Esophagus (tissue), 2 donors: ENCODE data around the gene MCC. TPM values are rescaled to one million over a fixed set of nuclear protein-coding genes. Genes with fewer than 3 reads are reported as not detected.

Experiments
- H3K27ac ChIP-seq, 2 donors: one replicate each; pipeline ENCODE4 v1.5.1; 2013; ENCODE audit warnings: low read depth in 2 of 2, mild to moderate bottlenecking in 2 of 2, inconsistent platforms in 1 of 2, low read length in 1 of 2, moderate library complexity in 1 of 2
- H3K27me3 ChIP-seq, 2 donors: one replicate each; pipeline ENCODE4 v1.6.1; 2013; ENCODE audit warnings: low read length in 2 of 2, control low read depth in 1 of 2, mild to moderate bottlenecking in 1 of 2; ENCODE audit not compliant: insufficient read depth in 2 of 2, control insufficient read depth in 1 of 2
- H3K36me3 ChIP-seq, 2 donors: one replicate each; pipeline ENCODE4 v1.6.1; 2013; ENCODE audit warnings: low read length in 1 of 2; ENCODE audit not compliant: control insufficient read depth in 2 of 2, insufficient read depth in 2 of 2
- H3K4me1 ChIP-seq, 2 donors: one replicate each; pipeline ENCODE4 v1.6.1; 2013; ENCODE audit warnings: low read length in 1 of 2; ENCODE audit not compliant: control insufficient read depth in 2 of 2, insufficient read depth in 2 of 2
- H3K4me3 ChIP-seq, 2 donors: one replicate each; pipeline ENCODE4 v1.5.1; 2013; ENCODE audit warnings: low read length in 2 of 2, mild to moderate bottlenecking in 2 of 2, low read depth in 1 of 2, moderate library complexity in 1 of 2
- H3K9me3 ChIP-seq, 2 donors: one replicate each; pipeline ENCODE4 v1.6.1; 2013; ENCODE audit warnings: mild to moderate bottlenecking in 2 of 2, low read depth in 1 of 2, low read length in 1 of 2, moderate library complexity in 1 of 2; ENCODE audit not compliant: control insufficient read depth in 2 of 2, insufficient read depth in 1 of 2
- WGBS, 2 donors: extraction: QIAGEN DNeasy Blood & Tissue Kit; methylation state at CpG; one replicate each; pipeline ENCODE4 v1.1.7; 2013; 5-methylcytosine and 5-hydroxymethylcytosine counted together
- polyA plus RNA-seq, 2 donors: library from polyadenylated mRNA; stranded (reverse); fragments of 200-250 nt; gene quantifications; one replicate each; pipeline ENCODE4 v1.2.3, GENCODE V29; 2013
- donor health status: healthy with polysubstance abuse.
- donor health status: Bipolar disorder and iron deficiency.

The MCC gene
- polyA plus RNA-seq, 2 donors, result 7.2 to 8.3 TPM

- no peak overlapping the region for H3K4me3 ChIP-seq
- no peaks in the 10 kb centered on the region for H3K9me3 ChIP-seq
- 90 to 91% methylated on average over 4 of the region's 4 CpGs for WGBS, 2 donors
- H3K36me3 ChIP-seq, result no peaks in the 10 kb centered on the region
- H3K27ac ChIP-seq, result no peak overlapping the region
- no peaks in the 10 kb centered on the region for H3K4me1 ChIP-seq
- no peaks in the 10 kb centered on the region for H3K27me3 ChIP-seq
These were observed 363.3 kb downstream of the MCC start for GRCh38 chr5:113124914-113125313.

GRCh38 chr5:113124265-113124664 lies 364.0 kb downstream of the MCC start:
- Histone ChIP-seq H3K27ac (no peak overlapping the region), H3K9me3 (no peaks in the 10 kb centered on the region), H3K4me1 (peaks cover 0 to 2% of the 10 kb centered on the region in 2 donors), H3K36me3 (peaks cover 0 to 2% of the 10 kb centered on the region in 2 donors), H3K4me3 (no peak overlapping the region), H3K27me3 (no peaks in the 10 kb centered on the region)
- 30 to 44% methylated on average over 3 of the region's 3 CpGs for WGBS, 2 donors

- H3K9me3 ChIP-seq, result no peaks in the 10 kb centered on the region
These were observed 364.6 kb downstream of the MCC start for GRCh38 chr5:113123618-113124017.

GRCh38 chr5:113122053-113122452 lies 366.2 kb downstream of the MCC start:
- Histone ChIP-seq H3K27me3 (no peaks in the 10 kb centered on the region), H3K4me1 (peaks cover 0 to 9% of the 10 kb centered on the region in 2 donors), H3K27ac (no peak overlapping the region), H3K9me3 (no peaks in the 10 kb centered on the region), H3K4me3 (no peak overlapping the region), H3K36me3 (peaks cover 0 to 5% of the 10 kb centered on the region in 2 donors)

More at GRCh38 chr5:113123618-113124017, 364.6 kb downstream of the MCC start:
- H3K4me1 ChIP-seq, result peaks cover 0 to 9% of the 10 kb centered on the region in 2 donors
- no peak overlapping the region for H3K4me3 ChIP-seq
- 81 to 92% methylated on average over 4 of the region's 4 CpGs for WGBS, 2 donors
- H3K27me3 ChIP-seq, result no peaks in the 10 kb centered on the region
- no peak overlapping the region for H3K27ac ChIP-seq
- peaks cover 0 to 5% of the 10 kb centered on the region in 2 donors for H3K36me3 ChIP-seq

GRCh38 chr5:113119246-113119924 lies 368.9 kb downstream of the MCC start:
- Histone ChIP-seq H3K36me3 (peaks cover 0 to 5% of the 10 kb centered on the region in 2 donors), H3K9me3 (peaks cover 0 to 3% of the 10 kb centered on the region in 2 donors), H3K4me1 (peaks cover 0 to 9% of the 10 kb centered on the region in 2 donors), H3K27me3 (no peaks in the 10 kb centered on the region), H3K4me3 (no peak overlapping the region), H3K27ac (no peak overlapping the region)
- 72% methylated on average over 9 of the region's 9 CpGs for WGBS, 2 donors

- H3K4me3 ChIP-seq, result no peak overlapping the region
- H3K27me3 ChIP-seq, result no peaks in the 10 kb centered on the region
- peaks cover 0 to 7% of the 10 kb centered on the region in 2 donors for H3K36me3 ChIP-seq
- WGBS, 2 donors, result 52 to 60% methylated on average over 7 of the region's 7 CpGs
- H3K4me1 ChIP-seq, result peaks cover 0 to 9% of the 10 kb centered on the region in 2 donors
- H3K27ac ChIP-seq, result no peak overlapping the region
- H3K9me3 ChIP-seq, result peaks cover 0 to 3% of the 10 kb centered on the region in 2 donors
These were observed 369.5 kb downstream of the MCC start for GRCh38 chr5:113118765-113119164.

GRCh38 chr5:113118298-113118697 lies 370.0 kb downstream of the MCC start:
- WGBS, 2 donors, result 52 to 57% methylated on average over 3 of the region's 3 CpGs

GRCh38 chr5:113117543-113118115 lies 370.6 kb downstream of the MCC start:
- H3K9me3 ChIP-seq, result peaks cover 0 to 3% of the 10 kb centered on the region in 2 donors
- no peak overlapping the region for H3K4me3 ChIP-seq
- no peak overlapping the region for H3K27ac ChIP-seq
- no peaks in the 10 kb centered on the region for H3K27me3 ChIP-seq
- 46 to 59% methylated on average over 4 of the region's 4 CpGs for WGBS, 2 donors
- peaks cover 0 to 9% of the 10 kb centered on the region in 2 donors for H3K4me1 ChIP-seq
- peaks cover 0 to 7% of the 10 kb centered on the region in 2 donors for H3K36me3 ChIP-seq

More at GRCh38 chr5:113118298-113118697, 370.0 kb downstream of the MCC start:
- no peaks in the 10 kb centered on the region for H3K27me3 ChIP-seq
- H3K36me3 ChIP-seq, result peaks cover 0 to 7% of the 10 kb centered on the region in 2 donors
- no peak overlapping the region for H3K27ac ChIP-seq
- H3K4me1 ChIP-seq, result peaks cover 0 to 9% of the 10 kb centered on the region in 2 donors
- peaks cover 0 to 3% of the 10 kb centered on the region in 2 donors for H3K9me3 ChIP-seq
- no peak overlapping the region for H3K4me3 ChIP-seq

GRCh38 chr5:113115956-113116355 lies 372.3 kb downstream of the MCC start:
- 90 to 94% methylated on average over 4 of the region's 4 CpGs for WGBS, 2 donors
- H3K36me3 ChIP-seq, result peaks cover 2 to 7% of the 10 kb centered on the region in 2 donors
- H3K27me3 ChIP-seq, result no peaks in the 10 kb centered on the region
- H3K9me3 ChIP-seq, result peaks cover 0 to 3% of the 10 kb centered on the region in 2 donors
- H3K4me3 ChIP-seq, result no peak overlapping the region
- H3K27ac ChIP-seq, result no peak overlapping the region
- peaks cover 0 to 9% of the 10 kb centered on the region in 2 donors for H3K4me1 ChIP-seq
